Hematopoietic multipotent progenitor cell treated with erythropoietin and hydrocortisone succinate and interleukin-3 and kit ligand, for 15 days (in vitro differentiated cells): ENCODE results near the gene JAML.

Experiments
- DNase-seq: peaks from one replicate; pipeline ENCODE4 v3.0.0-alpha.2; 2015; ENCODE audit warnings: low spot score

JAML gene

DNA sequence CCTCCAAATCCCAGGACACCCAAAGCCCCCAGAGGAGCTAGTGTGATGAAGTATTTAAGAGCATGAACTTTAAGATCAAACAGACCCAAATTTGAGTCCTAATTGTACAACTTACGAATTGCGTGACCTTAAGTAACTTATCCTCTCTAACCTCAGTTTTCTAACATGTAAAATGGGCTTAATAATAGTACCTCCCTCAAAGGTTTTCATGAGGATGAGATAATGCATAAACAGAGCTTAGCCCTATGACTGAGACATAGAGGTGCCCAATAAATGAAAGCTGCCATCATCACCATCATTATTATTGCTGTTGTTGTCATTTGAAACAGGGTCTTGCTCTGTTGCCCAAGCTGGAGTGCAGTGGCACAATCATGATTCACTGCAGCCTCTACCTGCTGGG lies 57.6 kb downstream of the JAML start:
- DNase-seq, result no peak

DNA sequence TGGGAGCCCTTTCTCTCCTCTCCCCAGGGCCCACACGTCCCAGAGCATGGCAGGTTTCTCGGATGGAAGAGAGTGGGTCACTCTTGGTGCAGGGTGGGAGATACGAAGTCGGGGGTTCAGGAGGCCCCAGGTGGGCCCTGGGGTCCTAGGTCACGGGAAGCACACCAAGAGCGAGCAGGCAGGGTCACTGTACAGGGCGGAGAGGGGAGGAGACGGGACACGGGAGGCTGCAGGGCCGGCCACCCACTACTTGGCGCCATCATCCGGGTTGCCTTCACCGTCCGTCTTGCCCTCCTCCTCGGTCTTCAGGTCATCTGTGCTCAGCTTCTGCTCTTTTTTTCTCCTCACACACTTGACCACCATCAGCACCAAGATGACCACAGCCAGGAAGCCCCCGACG lies 58.2 kb downstream of the JAML start:
- DNase-seq, result no peak

DNA sequence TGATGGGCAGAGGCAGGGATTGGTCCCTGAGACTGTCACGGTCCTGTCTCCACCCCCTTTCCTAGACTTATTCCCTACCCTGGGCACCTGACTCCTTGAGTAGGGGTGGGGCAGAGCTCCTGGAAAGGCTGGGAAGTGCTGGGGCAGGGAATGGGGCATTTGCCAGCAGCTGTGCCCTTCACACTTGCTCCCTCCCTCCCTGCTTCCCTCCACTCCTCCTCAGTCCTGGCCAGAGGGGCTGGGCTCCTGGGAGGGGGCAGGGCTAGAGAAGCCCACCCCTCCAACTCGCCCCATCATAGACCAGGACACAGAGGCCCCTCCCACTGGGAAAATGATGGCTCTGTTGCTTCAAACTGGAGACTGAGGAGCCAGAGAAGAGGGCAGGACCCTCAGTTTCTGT lies 59.9 kb downstream of the JAML start:
- no peak for DNase-seq

DNA sequence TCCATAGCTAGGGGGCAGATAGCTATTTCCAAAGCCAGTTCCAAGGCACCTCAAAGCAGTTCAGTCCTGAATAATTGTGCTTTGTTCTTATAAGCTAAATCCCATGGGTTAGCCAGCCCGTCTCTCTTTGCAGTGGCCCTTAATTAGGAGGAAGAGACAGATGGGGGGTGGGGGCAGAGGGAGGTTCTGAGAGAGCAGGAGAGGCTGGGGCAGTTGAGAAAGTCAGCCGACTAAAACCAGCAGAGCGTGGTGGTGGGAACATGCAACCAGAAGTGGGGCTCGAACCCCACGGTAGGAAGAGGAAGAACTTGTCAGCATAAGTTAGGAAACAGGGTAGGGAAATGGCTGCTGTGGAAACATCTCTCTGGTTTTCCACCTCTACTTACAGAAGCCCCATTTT lies 61.3 kb downstream of the JAML start:
- DNase-seq, result no peak

DNA sequence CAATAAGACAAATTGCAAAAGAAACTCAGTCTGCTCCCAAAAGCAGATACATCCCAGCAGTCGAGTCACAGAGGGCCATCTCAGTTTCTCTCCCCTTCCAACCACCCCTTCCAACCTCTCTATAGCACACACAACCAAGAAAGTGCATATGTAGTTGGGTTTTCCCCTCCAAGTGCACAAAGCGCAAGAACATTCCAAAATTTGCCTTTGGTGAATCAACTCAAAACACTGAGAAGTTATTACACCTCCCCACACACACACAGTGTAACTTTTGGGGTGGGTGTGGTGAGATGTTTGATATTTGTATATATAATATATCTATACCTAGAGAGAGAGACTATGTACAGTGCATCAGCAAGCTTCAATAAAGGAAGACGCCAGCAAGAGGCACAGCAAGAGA lies 62.0 kb downstream of the JAML start:
- no peak for DNase-seq

DNA sequence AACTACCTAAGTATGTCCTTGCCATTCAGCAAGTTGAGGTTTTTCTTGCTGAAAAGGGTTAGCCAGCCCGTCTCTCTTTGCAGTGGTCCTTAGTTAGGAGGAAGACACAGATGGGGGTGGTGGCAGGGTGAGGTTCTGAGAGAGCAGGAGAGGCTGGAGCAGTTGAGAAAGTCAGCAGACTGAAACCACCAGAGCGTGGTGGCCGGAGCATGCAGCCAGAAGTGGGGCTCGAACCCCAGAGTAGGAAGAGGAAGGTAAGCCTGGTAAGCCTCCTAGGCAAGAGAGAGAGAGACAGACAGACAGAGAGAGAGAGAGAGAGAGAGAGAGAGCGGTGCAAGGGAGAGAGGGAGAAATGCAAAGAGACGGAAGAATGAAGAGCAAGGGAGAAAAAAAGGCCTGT lies 63.0 kb downstream of the JAML start:
- no peak for DNase-seq

DNA sequence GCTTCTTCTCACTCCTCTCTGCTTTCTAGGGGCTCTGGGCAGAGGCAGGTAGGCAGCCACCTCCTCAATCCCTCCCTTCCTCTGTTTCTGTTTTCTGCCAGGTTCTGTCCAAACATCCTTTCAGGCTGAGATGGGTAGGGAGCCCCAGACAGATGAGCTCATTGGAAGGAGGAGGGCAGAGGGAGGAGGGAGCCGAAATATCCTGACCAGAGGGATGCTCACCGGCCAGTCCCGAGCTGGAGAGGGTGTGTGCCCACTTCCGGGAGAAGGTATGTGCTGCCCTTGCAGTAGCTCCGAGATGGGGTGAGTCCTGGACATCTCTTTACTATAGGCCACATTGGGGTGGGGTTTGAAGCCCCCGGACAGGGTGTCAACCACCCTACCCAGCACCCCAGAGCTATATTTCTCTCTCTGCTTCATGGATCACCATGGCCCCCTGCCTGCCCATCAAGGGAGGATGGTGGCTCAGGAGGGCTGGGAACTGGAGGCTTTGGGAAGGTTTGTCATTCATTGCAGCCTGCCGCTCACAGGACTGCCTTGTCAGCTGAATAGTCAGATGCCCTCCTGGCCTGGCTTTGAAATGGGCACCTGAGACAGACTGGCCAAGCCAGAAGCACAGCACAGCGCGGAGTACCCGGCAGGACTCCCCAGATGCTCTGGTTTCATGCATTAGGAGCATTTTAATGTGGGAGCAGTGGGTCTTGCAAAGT lies 67.5 kb downstream of the JAML start:
- DNase-seq, result no peak

DNA sequence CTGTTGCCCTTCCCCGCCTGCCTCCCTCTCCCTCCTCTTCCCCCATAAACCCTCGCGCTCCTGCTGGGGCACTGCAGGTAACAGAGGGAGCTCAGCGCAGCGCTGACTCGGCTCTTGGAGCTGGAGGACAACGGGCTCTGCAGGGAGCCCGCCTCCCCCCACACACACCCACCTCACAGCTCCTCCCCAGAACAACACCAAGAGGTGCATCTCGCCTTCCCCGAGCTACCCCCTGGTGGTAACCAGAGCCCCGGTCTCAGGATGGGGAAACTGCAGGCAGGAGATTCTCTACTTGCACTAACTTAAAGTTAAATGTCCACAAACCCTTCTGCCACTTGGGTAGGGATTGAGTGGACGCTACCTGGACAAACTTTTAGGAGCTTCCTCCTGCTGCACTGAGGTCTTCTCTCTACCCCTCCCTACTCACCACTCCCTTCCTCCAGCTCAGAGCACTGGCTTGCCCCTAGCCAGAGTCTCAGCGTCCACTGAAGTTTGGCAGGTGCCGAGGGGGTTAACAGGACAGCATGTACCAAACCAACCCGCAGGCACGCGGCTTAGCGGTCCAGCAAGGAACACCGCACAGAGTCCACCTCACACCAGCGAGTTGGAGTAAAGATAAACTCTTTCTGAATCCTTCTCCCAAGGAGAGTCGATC lies 68.2 kb downstream of the JAML start:
- DNase-seq, result no peak

DNA sequence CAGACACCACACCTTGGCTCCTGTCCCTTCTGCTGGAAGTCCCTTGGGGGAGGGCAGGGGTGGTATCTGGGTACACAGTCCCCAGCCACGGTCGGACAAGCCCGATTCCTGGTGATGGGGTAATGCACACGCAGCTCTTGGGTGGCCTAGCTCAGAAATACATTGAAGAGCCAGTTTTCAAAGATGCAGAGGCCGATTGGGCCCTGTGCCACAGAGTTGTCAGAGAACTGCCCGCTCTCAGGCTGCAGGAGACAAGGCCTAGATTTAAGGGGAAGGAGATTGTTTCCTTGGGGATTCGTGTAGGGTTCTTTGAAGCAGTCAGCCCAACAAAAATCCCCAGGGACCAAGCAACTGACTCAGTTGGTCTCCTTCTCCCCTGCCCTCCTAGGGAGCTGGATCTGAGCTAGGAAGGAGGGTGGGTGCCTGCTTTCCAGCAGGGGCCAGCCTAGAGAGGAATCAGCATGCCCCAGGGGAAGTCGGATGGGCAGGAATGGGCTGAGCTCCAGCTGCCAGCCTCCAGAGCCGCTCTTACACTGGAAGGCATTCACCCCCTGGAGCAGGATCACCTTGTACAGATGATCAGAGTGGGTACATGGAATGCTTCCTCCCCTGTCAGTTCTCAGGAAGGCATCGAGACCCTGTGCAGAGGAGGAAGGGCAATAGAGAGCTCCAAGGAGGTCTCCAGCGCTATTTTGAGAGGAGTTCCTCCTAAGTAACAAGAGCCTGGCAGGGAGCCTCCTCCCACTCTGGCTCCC lies 68.9 kb downstream of the JAML start:
- DNase-seq, result no peak

DNA sequence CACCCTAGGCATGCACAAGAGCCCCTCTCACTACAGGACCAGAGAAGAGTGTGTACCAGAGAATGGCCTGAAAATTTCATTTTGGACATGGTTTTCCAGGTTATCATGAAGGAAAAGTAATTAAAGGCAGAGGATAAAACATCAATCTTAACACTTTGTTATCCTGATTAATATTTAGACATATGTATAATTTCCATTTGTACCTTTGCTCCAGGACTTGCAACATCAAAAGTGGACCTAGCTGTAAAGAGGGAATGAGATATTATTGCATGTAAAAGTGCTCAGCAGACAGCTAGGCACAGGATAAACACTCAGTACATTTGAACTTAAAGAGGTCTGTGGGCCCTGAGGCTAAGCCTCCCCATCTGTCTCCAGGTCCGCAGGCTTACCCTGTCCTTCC lies 70.2 kb downstream of the JAML start:
- no peak for DNase-seq

DNA sequence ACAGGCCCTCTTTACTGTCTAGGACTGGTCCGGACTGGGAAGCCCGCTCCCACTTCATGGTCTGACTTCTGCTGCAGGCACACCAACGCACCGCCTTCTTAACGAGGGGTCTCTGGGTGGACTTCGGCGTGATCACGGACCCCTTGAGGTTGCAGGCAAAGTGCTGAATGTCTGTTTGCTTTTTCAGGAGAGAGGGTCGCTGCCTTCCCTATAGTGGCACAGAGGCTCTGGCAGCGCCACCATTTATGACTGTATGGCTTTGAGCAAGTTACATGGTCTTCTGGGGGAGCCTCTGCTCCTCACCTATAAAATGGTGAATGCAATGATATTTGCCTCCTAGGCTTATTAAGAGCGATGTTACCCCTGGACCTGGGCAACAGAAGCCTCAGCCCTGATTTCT lies 70.8 kb downstream of the JAML start:
- no peak for DNase-seq

DNA sequence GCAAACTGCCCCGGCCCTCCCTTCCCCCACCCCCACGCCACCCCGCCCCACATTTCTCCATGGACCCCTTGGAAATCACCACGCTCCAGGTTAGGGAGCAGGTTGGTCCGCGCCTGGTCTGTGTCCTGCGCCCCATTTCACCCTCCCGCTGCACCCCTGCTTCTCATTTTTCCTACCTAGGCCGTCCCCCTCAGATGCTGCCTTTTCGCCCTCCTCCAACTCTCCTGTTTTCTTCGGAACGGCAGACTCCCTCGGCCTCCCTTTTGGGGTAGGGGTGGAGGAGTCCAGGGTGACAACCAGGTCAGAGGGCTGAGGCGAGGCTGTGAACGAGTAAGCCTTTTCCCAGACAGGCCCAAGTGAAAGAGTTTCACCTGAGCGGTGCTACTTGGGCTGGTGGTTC lies 71.3 kb downstream of the JAML start:
- no peak for DNase-seq

DNA sequence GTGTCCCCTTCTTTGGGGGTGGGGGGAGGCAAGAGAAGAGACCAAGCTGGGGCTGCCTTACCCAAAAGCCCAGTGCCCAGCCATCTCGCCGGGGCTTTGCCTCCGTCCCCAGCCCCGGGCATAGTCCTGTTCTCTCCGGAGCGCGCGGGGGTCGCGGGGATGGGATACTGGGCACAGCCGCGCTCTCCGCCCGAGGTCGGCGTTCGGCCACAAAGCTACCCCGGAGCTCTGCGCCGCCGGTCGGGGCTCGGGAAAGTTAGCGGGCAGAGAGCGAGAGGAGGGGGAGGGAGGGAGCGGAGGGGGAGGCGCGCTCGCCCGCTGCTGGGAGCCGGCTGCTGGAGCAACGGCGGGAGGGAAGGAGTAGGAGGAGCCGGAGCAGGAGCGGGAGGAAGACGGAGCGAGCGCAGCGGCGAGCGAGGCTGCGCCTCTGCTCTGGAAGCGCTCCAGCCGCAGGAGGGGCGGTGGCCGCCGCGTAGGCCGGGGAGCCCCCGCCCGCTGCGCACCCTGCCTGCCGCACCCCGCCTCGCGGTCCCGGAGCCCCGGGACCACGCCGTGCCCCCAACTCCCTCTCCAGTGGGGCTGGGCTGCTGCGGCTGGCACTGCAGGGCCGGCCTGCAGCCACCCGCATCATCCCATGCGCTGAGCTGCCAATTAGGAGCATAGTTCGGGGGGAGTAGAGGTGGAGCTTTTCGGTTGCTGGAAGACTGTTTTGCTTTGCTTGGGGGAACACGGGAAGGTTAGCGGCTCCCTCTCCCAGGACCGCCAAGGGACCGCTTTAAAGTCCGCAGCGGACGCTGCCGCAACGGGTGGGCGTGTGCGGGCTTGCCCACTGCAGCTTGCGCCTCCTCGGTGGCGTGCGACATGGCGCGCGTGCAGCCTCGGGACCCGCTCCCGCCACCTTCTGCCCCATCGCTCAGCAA lies 72.0 kb downstream of the JAML start, which contains the start of gene SCN4B:
Gene SCN4B, minus strand, starts transcription at position 272 of the 920 bp plus-strand sequence. Its CDS starts 150 bp downstream, at position 122.
- DNase-seq, result no peak

DNA sequence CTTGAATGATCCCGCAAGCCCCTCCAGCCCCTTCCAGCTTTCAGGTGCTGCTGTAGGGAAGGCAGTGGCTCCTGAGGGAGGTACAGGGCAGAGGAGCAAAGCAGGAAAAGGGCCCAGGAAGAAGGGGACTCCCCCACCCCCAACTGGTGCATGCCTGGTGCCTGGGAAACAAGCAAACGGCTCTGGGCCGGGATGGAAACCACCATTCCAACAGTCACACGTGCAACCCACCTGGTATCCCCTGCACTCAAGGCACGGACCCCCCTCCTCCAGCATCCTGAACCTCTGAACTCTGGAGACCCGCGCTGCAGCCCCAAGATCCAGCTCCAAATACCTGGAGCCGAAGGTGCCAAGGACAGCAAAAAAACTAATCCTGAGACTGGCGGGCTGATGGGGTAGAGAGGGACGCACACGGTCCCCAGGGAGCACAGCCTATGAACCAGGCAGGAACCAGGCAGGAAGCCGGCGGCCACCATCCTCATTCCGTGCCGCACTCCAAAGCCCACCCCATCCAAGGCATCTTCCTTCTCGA lies 72.7 kb downstream of the JAML start:
- DNase-seq, result no peak

DNA sequence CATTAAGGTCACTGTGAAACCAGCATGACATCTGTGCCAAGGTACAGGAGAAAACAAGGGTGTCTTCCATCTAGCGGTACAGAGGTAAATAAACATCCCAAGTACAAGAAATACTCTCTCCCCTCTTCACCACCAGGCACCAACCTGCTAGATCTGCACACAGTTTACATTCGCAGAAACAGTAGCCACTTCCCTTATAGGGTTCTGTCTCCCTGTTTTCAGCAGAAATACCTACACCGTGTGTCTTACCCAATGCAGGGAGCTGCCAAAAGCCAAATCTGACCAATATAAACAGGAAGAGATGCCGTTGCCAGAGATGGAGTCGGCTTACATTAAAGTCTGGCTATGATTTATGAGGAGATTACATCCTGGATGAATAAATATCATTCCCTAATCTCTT lies 73.4 kb downstream of the JAML start:
- no peak for DNase-seq

DNA sequence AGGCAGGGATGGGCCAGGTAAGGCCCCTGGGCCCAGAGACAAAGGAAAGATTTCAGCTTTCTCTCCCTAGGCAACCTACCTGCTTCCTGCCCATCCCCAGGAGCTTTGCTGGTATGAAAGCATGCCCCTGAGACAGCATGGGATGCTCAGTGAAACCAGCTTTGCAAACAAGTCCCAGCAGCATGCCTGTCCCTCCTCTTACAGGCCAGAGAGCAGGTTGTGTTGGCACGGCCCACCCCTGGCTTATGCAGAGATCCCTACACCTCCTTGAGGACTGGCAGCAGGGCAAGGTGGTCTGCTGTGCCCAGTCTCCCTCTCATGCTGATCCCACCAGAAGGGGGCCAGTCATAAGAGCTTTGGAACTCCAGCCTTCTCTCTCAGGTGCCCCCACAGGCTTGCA lies 75.3 kb downstream of the JAML start:
- no peak for DNase-seq

DNA sequence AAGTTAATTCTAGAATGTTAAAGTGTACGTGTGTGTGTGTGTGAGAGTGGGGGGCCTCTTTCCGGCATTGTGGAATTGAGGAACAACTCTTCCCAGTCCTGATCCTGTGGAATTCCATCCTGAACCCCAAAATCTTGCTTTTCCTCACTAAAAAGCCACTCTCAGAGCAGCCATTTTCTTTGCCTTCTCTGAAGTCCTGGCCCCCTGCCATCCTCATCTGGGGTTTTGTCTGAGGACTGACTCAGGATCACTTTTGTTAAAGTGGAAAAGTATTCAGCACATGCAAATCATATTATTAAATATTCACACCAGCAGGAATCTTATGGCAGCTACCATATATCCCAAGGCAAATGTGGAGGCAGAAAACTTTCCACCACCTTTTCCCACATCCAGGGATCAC lies 76.0 kb downstream of the JAML start:
- DNase-seq, result no peak

DNA sequence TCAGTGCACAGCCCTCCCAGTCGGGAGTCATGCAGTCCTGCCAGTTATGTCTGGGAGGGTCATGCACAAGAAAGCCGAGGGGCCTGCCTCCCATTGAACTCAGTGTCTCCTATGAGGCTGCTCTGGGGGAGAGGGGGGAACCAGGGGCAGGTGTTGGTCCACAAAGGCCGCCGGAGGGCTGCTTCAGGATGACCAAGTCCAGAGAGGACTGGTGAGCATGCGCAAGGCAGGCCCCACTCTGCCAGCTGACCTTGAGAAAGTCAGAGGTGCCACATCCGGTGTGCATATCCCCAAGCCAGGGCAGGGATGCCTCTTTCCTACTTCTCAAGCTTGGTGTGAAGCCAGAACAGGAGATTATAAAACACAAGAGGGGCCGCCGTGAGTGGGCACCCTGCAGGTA lies 76.6 kb downstream of the JAML start:
- no peak for DNase-seq

DNA sequence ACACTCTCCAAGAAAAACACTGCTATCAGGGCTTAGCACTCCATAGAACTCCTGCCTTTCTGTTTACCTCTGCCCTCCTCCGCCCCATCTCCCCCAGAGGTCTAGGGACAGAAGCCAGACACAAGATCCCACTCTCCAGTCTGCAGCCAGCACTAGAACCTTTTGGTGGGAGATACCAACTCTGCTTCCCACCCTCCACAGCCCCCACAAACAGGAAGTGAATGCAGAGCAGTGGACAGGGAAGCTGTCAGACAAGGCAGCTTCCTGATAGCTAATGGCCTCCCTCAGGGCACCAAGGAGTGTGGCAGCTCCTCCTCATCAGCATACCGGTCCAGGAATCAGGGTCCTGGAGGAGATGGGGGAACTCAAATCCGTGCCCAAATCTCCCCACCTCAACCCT lies 77.3 kb downstream of the JAML start:
- no peak for DNase-seq

DNA sequence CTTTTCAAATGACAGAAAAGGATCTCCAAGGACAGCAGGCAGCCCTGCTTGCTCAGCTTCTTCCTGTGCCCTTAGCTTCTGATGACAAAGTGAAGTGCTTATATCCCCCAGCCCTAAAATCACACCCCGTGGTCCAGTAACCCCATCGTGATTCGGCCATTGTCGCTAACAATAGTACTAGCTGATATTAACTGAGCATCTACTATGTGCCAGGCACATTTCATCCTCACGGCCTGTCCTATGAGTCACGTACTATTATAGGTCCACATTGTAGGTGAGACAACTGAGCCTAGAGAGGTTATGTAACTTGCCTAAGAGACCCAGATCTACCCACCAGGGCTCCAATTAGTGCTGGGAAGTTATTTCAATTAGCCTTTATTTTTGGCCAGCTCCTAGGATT lies 78.3 kb downstream of the JAML start:
- DNase-seq, result no peak

DNA sequence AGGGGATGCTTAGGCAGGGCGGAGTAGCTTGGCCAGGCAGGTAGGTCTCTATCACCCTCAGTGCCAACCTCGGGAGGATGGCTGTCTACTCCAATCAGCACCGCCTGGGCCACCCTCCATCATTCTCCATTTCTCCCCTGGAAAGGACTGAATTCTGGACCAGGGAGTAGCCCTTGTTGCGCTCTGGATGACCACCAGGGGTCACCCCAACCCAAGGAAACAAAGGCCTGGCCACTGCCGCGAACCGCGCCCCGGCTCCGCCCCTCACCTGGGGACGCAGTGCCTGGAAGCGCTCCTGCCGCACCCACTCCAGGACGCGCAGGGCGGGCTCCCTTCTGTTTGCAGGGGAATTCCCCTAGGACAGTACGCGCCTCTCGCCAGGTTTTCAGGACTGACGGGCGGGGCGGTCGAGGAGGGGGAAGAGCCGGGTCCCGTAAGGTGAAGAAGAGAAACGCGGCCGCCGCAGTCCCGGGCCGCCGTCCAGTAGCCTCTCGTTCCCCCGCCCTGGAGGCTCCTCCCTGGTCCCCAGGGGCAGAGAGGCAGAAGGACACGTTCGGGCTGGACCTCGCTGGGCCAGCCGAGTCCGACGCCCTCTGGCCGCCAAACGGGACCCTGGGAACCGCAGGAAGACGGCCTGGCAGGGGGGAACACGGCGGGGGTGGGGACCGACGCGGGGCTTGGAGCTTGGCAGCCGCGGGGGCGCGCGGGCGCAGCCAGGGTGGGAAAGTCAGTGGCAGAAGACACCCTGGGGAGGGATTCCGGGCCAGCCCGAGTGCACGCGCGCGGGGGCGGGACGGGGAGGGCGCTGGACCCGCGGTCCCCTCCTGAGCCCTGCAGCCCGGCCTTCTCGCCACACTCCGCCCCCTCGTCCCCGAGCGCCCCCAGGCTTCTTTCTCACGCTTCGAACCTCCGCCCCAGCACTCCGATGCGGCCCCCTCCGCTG lies 79.3 kb downstream of the JAML start:
- DNase-seq, result peak; percentile 62
